Ascending aorta (tissue), 2 donors: Measurements from ENCODE around the gene THEMIS2. TPM values are rescaled to one million over a fixed set of nuclear protein-coding genes. Genes with fewer than 3 reads are reported as not detected.
"Not testable (repeated sequence)": the region's sequence is repeated elsewhere in the genome, so short reads cannot be mapped to it uniquely, and the experiment has no call there.

ENCODE experiments used
- DNase-seq, 2 donors: peaks; one replicate each; pipeline ENCODE4 v3.0.0-alpha.2; 2019; ENCODE audit warnings: low spot score in 2 of 2
- H3K27ac ChIP-seq, 2 donors: fragments of 200-600 bp; sonication (generic); one replicate each; pipeline ENCODE4 v1.5.1; 2016 to 2017; ENCODE audit warnings: mild to moderate bottlenecking in 1 of 2
- H3K27me3 ChIP-seq: fragments of 200-600 bp; sonication (generic); one replicate; pipeline ENCODE4 v1.5.1; 2017
- H3K36me3 ChIP-seq, 2 donors: fragments of 200-600 bp; sonication (generic); one replicate each; pipeline ENCODE4 v1.5.1; 2016
- H3K4me1 ChIP-seq, 2 donors: fragments of 200-600 bp; sonication (generic); one replicate each; pipeline ENCODE4 v1.5.1; 2016 to 2017; ENCODE audit warnings: mild to moderate bottlenecking in 1 of 2
- H3K4me3 ChIP-seq, 2 donors: fragments of 200-600 bp; sonication (generic); one replicate each; pipeline ENCODE4 v1.5.1; 2016 to 2017; ENCODE audit warnings: mild to moderate bottlenecking in 1 of 2
- H3K9me3 ChIP-seq, 2 donors: fragments of 200-600 bp; sonication (generic); one replicate each; pipeline ENCODE4 v1.5.1; 2016
- intact Hi-C: fragments of 100-400 bp; cut with DNase I; formaldehyde crosslinking; loops from one replicate; pipeline ENCODE4 v1.15.1; 2023
- total RNA-seq: library from RNA; depleted of rRNA; stranded (reverse); fragments of >200 nt; gene quantifications from one replicate; pipeline ENCODE4 v1.1.0, GENCODE V29; 2016
- TF ChIP-seq, protein P1 (sequence below), 3 experiments: fragments of 200-600 bp in 2 of 3; fragments of 450-650 bp in 1 of 3; sonication (generic) in 2 of 3; IDR thresholded peaks; one replicate each; pipeline ENCODE4 v1.5.1; 2016 to 2019; ENCODE audit warnings: antibody characterized with exemption in 3 of 3, mild to moderate bottlenecking in 1 of 3, moderate library complexity in 1 of 3

The THEMIS2 gene
- total RNA-seq, 1 donor from 2014 or later: 206 TPM

DNA sequence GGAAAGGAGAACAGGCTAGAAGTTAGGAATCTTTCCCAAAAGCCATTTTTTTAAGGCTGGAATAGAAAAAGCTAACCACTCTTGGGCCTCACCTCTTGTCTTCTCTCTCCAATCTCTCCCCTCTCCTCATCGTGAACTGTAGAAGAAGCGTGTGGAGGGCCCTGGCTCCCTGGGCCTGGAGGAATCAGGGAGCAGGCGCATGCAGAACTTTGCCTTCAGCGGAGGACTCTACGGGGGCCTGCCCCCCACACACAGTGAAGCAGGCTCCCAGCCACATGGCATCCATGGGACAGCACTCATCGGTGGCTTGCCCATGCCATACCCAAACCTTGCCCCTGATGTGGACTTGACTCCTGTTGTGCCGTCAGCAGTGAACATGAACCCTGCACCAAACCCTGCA is 22.4 kb upstream of the THEMIS2 start:
- no peak for DNase-seq
- H3K4me3 ChIP-seq: no peak overlapping the region
- no peak overlapping the region for H3K27ac ChIP-seq
- no peaks in the 10 kb centered on the region for H3K9me3 ChIP-seq
- H3K4me1 ChIP-seq: no peaks in the 10 kb centered on the region
- intact Hi-C loops: no loop called here
- TF ChIP-seq, protein P1, sequence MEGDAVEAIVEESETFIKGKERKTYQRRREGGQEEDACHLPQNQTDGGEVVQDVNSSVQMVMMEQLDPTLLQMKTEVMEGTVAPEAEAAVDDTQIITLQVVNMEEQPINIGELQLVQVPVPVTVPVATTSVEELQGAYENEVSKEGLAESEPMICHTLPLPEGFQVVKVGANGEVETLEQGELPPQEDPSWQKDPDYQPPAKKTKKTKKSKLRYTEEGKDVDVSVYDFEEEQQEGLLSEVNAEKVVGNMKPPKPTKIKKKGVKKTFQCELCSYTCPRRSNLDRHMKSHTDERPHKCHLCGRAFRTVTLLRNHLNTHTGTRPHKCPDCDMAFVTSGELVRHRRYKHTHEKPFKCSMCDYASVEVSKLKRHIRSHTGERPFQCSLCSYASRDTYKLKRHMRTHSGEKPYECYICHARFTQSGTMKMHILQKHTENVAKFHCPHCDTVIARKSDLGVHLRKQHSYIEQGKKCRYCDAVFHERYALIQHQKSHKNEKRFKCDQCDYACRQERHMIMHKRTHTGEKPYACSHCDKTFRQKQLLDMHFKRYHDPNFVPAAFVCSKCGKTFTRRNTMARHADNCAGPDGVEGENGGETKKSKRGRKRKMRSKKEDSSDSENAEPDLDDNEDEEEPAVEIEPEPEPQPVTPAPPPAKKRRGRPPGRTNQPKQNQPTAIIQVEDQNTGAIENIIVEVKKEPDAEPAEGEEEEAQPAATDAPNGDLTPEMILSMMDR (IDR thresholded peaks at IDR 0.05): no peak
- no peaks in the 10 kb centered on the region for H3K27me3 ChIP-seq
- H3K36me3 ChIP-seq: peaks cover 39 to 67% of the 10 kb centered on the region in 2 donors

DNA sequence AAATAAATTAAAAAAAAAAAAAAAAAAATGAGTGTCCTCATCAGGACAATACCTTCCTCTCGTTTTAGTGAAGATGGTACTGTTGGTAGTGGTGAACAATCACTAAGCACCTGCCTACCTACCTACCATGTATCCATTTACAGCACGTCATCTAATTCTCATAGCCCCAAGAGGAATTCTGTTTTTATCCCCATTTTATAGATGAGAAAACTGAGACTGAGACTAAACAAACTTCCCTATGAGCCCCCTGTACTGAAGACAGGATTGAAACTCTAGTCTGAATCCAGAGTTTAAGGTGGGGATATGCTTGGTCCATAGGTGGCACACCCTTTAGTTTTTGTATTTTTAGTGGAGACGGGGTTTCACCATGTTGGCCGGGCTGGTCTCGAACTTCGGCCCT is 17.3 kb upstream of the THEMIS2 start:
- Histone ChIP-seq H3K36me3 (peaks cover 12 to 16% of the 10 kb centered on the region in 2 donors), H3K27ac (no peak overlapping the region), H3K4me1 (peaks cover 0 to 3% of the 10 kb centered on the region in 2 donors), H3K4me3 (no peak overlapping the region), H3K9me3 (no peaks in the 10 kb centered on the region), H3K27me3 (no peaks in the 10 kb centered on the region)
- intact Hi-C loops: no loop called here
- no peak for DNase-seq
- TF ChIP-seq, protein P1 (IDR thresholded peaks at IDR 0.05): no peak

DNA sequence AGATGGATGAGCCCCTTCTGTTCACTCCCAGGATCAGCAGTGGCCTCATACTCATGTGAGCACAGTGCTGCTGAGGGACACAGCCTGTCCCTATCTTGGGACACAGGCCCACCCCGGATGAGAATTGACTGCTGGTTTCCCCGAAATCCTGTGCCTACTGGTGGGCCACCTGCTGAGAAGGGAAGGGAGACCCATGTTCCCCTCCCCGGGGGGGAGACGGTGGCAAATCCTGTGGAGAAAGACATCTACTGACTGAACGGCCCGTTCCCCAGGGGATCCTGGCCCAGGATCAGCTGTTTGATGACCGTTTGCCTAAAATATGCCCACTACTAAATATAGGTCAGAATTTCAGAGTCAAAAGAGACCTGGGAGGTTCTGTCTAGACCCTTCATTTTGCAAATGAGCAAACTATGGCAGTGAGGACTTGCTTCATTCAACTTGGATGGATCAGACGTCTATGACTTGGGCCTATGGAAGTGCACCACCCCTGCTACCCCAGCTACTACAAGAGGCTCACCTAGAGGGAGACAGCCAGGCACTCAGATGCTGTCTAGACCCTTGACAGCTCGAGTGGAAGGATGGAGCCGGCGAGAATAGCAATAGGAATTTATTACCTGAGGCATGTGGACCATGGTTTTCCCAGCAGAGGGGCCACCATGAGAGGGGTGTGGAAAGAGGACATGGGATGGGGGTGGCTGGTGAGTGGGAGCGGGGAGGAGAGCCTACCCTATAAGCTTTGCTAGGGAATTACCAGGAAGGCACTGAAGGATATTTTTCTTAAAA is 15.6 kb upstream of the THEMIS2 start:
- Histone ChIP-seq H3K4me3 (no peak overlapping the region), H3K27ac (no peak overlapping the region), H3K4me1 (peaks cover 0 to 3% of the 10 kb centered on the region in 2 donors), H3K36me3 (peaks cover 0 to 1% of the 10 kb centered on the region in 2 donors), H3K9me3 (no peaks in the 10 kb centered on the region), H3K27me3 (no peaks in the 10 kb centered on the region)
- no peak for DNase-seq
- intact Hi-C loops: no loop called here
- TF ChIP-seq, protein P1 (IDR thresholded peaks at IDR 0.05): no peak

DNA sequence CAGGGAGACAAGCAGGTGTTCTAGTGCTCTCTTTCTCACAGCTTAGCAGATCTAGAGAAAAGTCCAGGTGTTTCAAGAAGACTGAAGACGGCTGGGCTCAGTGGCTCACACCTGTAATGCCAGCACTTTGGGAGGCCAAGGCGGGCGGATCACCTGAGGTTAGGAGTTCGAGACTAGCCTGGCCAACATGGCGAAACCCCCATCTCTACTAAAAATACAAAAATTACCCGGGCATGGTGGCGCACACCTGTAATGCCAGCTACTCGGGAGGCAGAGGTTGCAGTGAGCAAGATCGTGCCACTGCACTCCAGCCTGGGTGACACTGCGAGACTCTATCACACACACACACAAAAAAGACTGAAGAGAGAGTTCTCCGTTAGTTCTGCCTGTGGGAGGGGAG is 14.8 kb upstream of the THEMIS2 start:
- H3K27me3 ChIP-seq, H3K4me1 ChIP-seq, H3K27ac ChIP-seq, DNase-seq, H3K4me3 ChIP-seq, H3K36me3 ChIP-seq, H3K9me3 ChIP-seq, intact Hi-C loops: not testable (repeated sequence)

GRCh38 chr1:27858072-27858948 is 14.0 kb upstream of the THEMIS2 start:
- peaks cover 0 to 3% of the 10 kb centered on the region in 2 donors for H3K4me1 ChIP-seq
- DNase-seq: peak; percentile 47 to 91
- intact Hi-C loops: loop anchor here (1.0 kb wide), 1 partner anchor 121 kb away; no protein-coding TSS in a partner anchor
- H3K36me3 ChIP-seq: no peaks in the 10 kb centered on the region
- TF ChIP-seq, protein P1 (IDR thresholded peaks at IDR 0.05): peak; percentile 81 to 90 (median 82)
- H3K4me3 ChIP-seq: no peak overlapping the region
- H3K27me3 ChIP-seq: no peaks in the 10 kb centered on the region
- no peak overlapping the region for H3K27ac ChIP-seq
- no peaks in the 10 kb centered on the region for H3K9me3 ChIP-seq
